Prostate gland (tissue), 2 donors: ENCODE results near the gene SASS6. TPM values are rescaled to one million over a fixed set of nuclear protein-coding genes. Genes with fewer than 3 reads are reported as not detected.

ENCODE experiments used
- DNase-seq: peaks from one replicate; pipeline ENCODE4 v3.0.0-alpha.2; 2019; ENCODE audit warnings: low spot score
- H3K27ac ChIP-seq, 2 donors: fragments of 200-600 bp; sonication (generic); 2 replicates each; pipeline ENCODE4 v1.5.1; 2017 to 2019
- H3K27me3 ChIP-seq: fragments of 200-600 bp; sonication (generic); replicated peaks from 2 replicates; pipeline ENCODE4 v1.5.1; 2019; ENCODE audit not compliant: insufficient read depth
- H3K36me3 ChIP-seq, 2 donors: fragments of 200-600 bp; sonication (generic); 1 replicate in 1 of 2; 2 replicates in 1 of 2; pipeline versions ENCODE4 v1.5.1 to v1.8.1; 2017 to 2019
- H3K4me1 ChIP-seq: fragments of 200-600 bp; sonication (generic); replicated peaks from 2 replicates; pipeline ENCODE4 v1.5.1; 2019
- H3K4me3 ChIP-seq, 2 donors: fragments of 200-600 bp; sonication (generic); 2 replicates each; pipeline ENCODE4 v1.5.1; 2017 to 2019
- H3K9me3 ChIP-seq: fragments of 200-600 bp; sonication (generic); 2 replicates; pipeline ENCODE4 v1.5.1; 2017
- CTCF ChIP-seq, 4 experiments: fragments of 200-600 bp in 2 of 4; fragments of 450-650 bp in 2 of 4; sonication (generic) in 2 of 4; IDR thresholded peaks; 1 replicate in 3 of 4; 2 replicates in 1 of 4; pipeline ENCODE4 v1.5.1; 2016 to 2019; ENCODE audit warnings: antibody characterized with exemption in 4 of 4, mild to moderate bottlenecking in 2 of 4, moderate library complexity in 2 of 4
- POLR2A ChIP-seq: fragments of 450-650 bp; IDR thresholded peaks from one replicate; pipeline ENCODE4 v1.6.1; 2016; ENCODE audit warnings: antibody characterized with exemption, mild to moderate bottlenecking
- POLR2AphosphoS5 ChIP-seq: sonication (generic); formaldehyde crosslinking; IDR thresholded peaks from one replicate; pipeline ENCODE4 v1.6.1; 2017; ENCODE audit warnings: antibody characterized with exemption
- WGBS: methylation state at CpG from one replicate; pipeline ENCODE4 v1.1.5; 2018; 5-methylcytosine and 5-hydroxymethylcytosine counted together
- intact Hi-C: fragments of 100-400 bp; cut with DNase I; formaldehyde crosslinking; loops from one replicate; pipeline ENCODE4 v1.14.2; 2022
- total RNA-seq, 2 donors: library from RNA; depleted of rRNA; stranded (reverse); fragments of >200 nt; gene quantifications; one replicate each; pipeline ENCODE4 v1.1.0, GENCODE V29; 2016

The SASS6 gene
- total RNA-seq, 2 donors from 2014 or later = 4.0 to 6.2 TPM

- no peak for DNase-seq
- no peak overlapping the region for H3K27ac ChIP-seq
- intact Hi-C loops = no loop called here
- no peaks in the 10 kb centered on the region for H3K4me1 ChIP-seq
- no peak overlapping the region for H3K4me3 ChIP-seq
- H3K9me3 ChIP-seq = no peaks in the 10 kb centered on the region
- H3K27me3 ChIP-seq = no peaks in the 10 kb centered on the region
- 82% methylated on average over 4 of the region's 4 CpGs for WGBS
- no peaks in the 10 kb centered on the region for H3K36me3 ChIP-seq
- TF ChIP-seq CTCF (IDR thresholded peaks at IDR 0.05) = no peak
- TF ChIP-seq POLR2AphosphoS5 = no peak
- no peak for TF ChIP-seq POLR2A
Measured at GRCh38 chr1:100147875-100148274, 15.1 kb upstream of the SASS6 start.

- no peak for DNase-seq
- no peaks in the 10 kb centered on the region for H3K27me3 ChIP-seq
- no peaks in the 10 kb centered on the region for H3K36me3 ChIP-seq
- 96% methylated on average over 1 of the region's 1 CpG for WGBS
- no peak for TF ChIP-seq CTCF (IDR thresholded peaks at IDR 0.05)
- no peak for TF ChIP-seq POLR2A
- TF ChIP-seq POLR2AphosphoS5 = no peak
- no peaks in the 10 kb centered on the region for H3K4me1 ChIP-seq
- no peak overlapping the region for H3K4me3 ChIP-seq
- intact Hi-C loops = no loop called here
- H3K27ac ChIP-seq = no peak overlapping the region
- no peaks in the 10 kb centered on the region for H3K9me3 ChIP-seq
Measured at GRCh38 chr1:100146958-100147357, 14.2 kb upstream of the SASS6 start.

GRCh38 chr1:100145116-100145515 lies 12.4 kb upstream of the SASS6 start:
- Histone ChIP-seq H3K4me1 (no peaks in the 10 kb centered on the region), H3K27me3 (no peaks in the 10 kb centered on the region), H3K4me3 (no peak overlapping the region), H3K9me3 (no peaks in the 10 kb centered on the region), H3K36me3 (peaks cover 0 to 5% of the 10 kb centered on the region in 2 donors), H3K27ac (no peak overlapping the region)
- 82% methylated on average over 3 of the region's 3 CpGs for WGBS
- DNase-seq = no peak
- intact Hi-C loops = no loop called here
- no peak for TF ChIP-seq POLR2A
- TF ChIP-seq CTCF (IDR thresholded peaks at IDR 0.05) = no peak

GRCh38 chr1:100142343-100142742 lies 9.6 kb upstream of the SASS6 start:
- 79% methylated on average over 3 of the region's 3 CpGs for WGBS
- TF ChIP-seq POLR2AphosphoS5 (no peak), POLR2A (no peak), CTCF (IDR thresholded peaks at IDR 0.05) (no peak)
- Histone ChIP-seq H3K27me3 (no peaks in the 10 kb centered on the region), H3K36me3 (peaks cover 0 to 5% of the 10 kb centered on the region in 2 donors), H3K4me3 (no peak overlapping the region), H3K4me1 (no peaks in the 10 kb centered on the region), H3K9me3 (no peaks in the 10 kb centered on the region), H3K27ac (no peak overlapping the region)
- DNase-seq = no peak
- intact Hi-C loops = no loop called here

- intact Hi-C loops = no loop called here
- Histone ChIP-seq H3K4me1 (no peaks in the 10 kb centered on the region), H3K4me3 (no peak overlapping the region), H3K27ac (no peak overlapping the region), H3K27me3 (no peaks in the 10 kb centered on the region), H3K36me3 (peaks cover 0 to 5% of the 10 kb centered on the region in 2 donors), H3K9me3 (no peaks in the 10 kb centered on the region)
- DNase-seq = no peak
- TF ChIP-seq CTCF (IDR thresholded peaks at IDR 0.05) (no peak), POLR2A (no peak), POLR2AphosphoS5 (no peak)
- WGBS = 91% methylated on average over 4 of the region's 4 CpGs
Measured at GRCh38 chr1:100141192-100141591, 8.5 kb upstream of the SASS6 start.
